Hepatocyte (in vitro differentiated cells): ENCODE measurements around the gene PTPRM. TPM values are rescaled to one million over a fixed set of nuclear protein-coding genes. Genes with fewer than 3 reads are reported as not detected.

Experiments
- DNase-seq: peaks from one replicate; pipeline ENCODE4 v3.0.0-alpha.2; 2016; ENCODE audit warnings: low spot score
- H2AFZ ChIP-seq: fragments of 200-600 bp; sonication (generic); 2 replicates; pipeline ENCODE4 v1.6.0; 2016; ENCODE audit warnings: antibody characterized with exemption, mild to moderate bottlenecking
- H3K27ac ChIP-seq: fragments of 200-600 bp; sonication (generic); 2 replicates; pipeline ENCODE4 v1.5.1; 2016; ENCODE audit warnings: mild to moderate bottlenecking
- H3K27me3 ChIP-seq: fragments of 200-600 bp; sonication (generic); 2 replicates; pipeline ENCODE4 v1.6.1; 2016
- H3K36me3 ChIP-seq: fragments of 200-600 bp; sonication (generic); replicated peaks from 2 replicates; pipeline ENCODE4 v1.5.1; 2016; ENCODE audit warnings: low read depth; ENCODE audit not compliant: insufficient read depth
- H3K4me1 ChIP-seq: fragments of 200-600 bp; sonication (generic); 2 replicates; pipeline ENCODE4 v1.5.1; 2016; ENCODE audit warnings: mild to moderate bottlenecking, moderate library complexity; ENCODE audit not compliant: insufficient read depth
- H3K4me2 ChIP-seq: fragments of 200-600 bp; sonication (generic); 2 replicates; pipeline ENCODE4 v1.6.0; 2016
- H3K4me3 ChIP-seq: fragments of 200-600 bp; sonication (generic); 2 replicates; pipeline ENCODE4 v1.5.1; 2016; ENCODE audit warnings: mild to moderate bottlenecking
- H3K79me2 ChIP-seq: fragments of 200-600 bp; sonication (generic); 2 replicates; pipeline ENCODE4 v1.6.0; 2017; ENCODE audit warnings: mild to moderate bottlenecking
- H3K9me2 ChIP-seq: fragments of 200-600 bp; sonication (generic); replicated peaks from 2 replicates; pipeline ENCODE4 v1.6.0; 2017; ENCODE audit warnings: mild to moderate bottlenecking; ENCODE audit not compliant: insufficient read depth
- H3K9me3 ChIP-seq: fragments of 200-600 bp; sonication (generic); 2 replicates; pipeline ENCODE4 v1.5.1; 2016; ENCODE audit warnings: low read depth, mild to moderate bottlenecking
- H4K20me1 ChIP-seq: fragments of 200-600 bp; sonication (generic); 2 replicates; pipeline ENCODE4 v1.6.0; 2016; ENCODE audit warnings: mild to moderate bottlenecking; ENCODE audit not compliant: insufficient read depth, poor library complexity, severe bottlenecking
- EZH2 ChIP-seq: fragments of 200-600 bp; sonication (generic); IDR thresholded peaks from 2 replicates; pipeline ENCODE4 v1.6.1; 2016; ENCODE audit warnings: antibody characterized with exemption, mild to moderate bottlenecking, borderline replicate concordance
- EZH2phosphoT487 ChIP-seq: fragments of 200-600 bp; sonication (generic); IDR thresholded peaks from one replicate; pipeline ENCODE4 v1.6.1; 2018; ENCODE audit warnings: antibody characterized with exemption, mild to moderate bottlenecking, low read depth, moderate library complexity; ENCODE audit not compliant: unreplicated experiment, severe bottlenecking
- WGBS: methylation state at CpG from one replicate; pipeline ENCODE4 v1.1.6; 2016; ENCODE audit warnings: low lambda C conversion rate; ENCODE audit errors: missing lambda C conversion rate; 5-methylcytosine and 5-hydroxymethylcytosine counted together
- polyA plus RNA-seq: library from polyadenylated mRNA; unstranded; fragments of >200 nt; fragmentation: Nextera tagmentation; extraction: Ambion mirVana; gene quantifications from 2 replicates; pipeline ENCODE4 v1.2.1, GENCODE V29; 2016
- total RNA-seq: library from RNA; depleted of rRNA; stranded (reverse); fragments of >200 nt; gene quantifications from 2 replicates; pipeline ENCODE4 v1.2.3, GENCODE V29; 2014
- TF ChIP-seq, protein P1 (sequence below): fragments of 200-600 bp; sonication (generic); IDR thresholded peaks from 2 replicates; pipeline ENCODE4 v1.5.1; 2016; ENCODE audit warnings: antibody characterized with exemption, mild to moderate bottlenecking; ENCODE audit not compliant: poor library complexity

PTPRM gene
- total and polyA plus RNA-seq, 2 experiments from 2014 or later, result 26.1 to 47.4 TPM

DNA sequence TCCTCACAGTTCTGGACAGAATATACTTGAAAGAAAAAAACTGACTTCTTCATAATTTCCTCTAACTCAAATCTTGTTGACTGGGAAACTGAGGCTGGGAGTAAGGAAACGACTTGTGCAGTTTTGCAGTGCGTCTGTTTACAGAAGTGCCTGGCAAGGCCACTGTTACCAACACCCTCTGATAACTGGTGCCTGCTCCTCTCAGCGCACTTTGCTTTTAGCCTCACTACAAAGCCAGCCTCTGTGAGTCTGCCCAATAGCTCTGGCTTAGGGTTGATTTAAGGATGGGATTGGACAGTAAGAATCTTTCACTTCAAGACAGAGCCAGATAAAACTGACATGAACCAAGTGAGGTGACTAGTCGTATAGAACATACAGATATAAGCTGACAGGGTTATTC is 410.8 kb downstream of the PTPRM start:
- Histone ChIP-seq H3K79me2 (no peaks in the 10 kb centered on the region), H4K20me1 (no peaks in the 10 kb centered on the region), H3K27me3 (no peaks in the 10 kb centered on the region), H3K36me3 (no peaks in the 10 kb centered on the region), H3K27ac (no peak overlapping the region), H3K9me3 (no peaks in the 10 kb centered on the region), H3K4me3 (no peak overlapping the region), H3K9me2 (no peaks in the 10 kb centered on the region), H3K4me2 (no peak overlapping the region), H2AFZ (no peak overlapping the region), H3K4me1 (no peaks in the 10 kb centered on the region)
- DNase-seq, result no peak
- TF ChIP-seq EZH2phosphoT487 (no peak), EZH2 (no peak)
- TF ChIP-seq, protein P1, sequence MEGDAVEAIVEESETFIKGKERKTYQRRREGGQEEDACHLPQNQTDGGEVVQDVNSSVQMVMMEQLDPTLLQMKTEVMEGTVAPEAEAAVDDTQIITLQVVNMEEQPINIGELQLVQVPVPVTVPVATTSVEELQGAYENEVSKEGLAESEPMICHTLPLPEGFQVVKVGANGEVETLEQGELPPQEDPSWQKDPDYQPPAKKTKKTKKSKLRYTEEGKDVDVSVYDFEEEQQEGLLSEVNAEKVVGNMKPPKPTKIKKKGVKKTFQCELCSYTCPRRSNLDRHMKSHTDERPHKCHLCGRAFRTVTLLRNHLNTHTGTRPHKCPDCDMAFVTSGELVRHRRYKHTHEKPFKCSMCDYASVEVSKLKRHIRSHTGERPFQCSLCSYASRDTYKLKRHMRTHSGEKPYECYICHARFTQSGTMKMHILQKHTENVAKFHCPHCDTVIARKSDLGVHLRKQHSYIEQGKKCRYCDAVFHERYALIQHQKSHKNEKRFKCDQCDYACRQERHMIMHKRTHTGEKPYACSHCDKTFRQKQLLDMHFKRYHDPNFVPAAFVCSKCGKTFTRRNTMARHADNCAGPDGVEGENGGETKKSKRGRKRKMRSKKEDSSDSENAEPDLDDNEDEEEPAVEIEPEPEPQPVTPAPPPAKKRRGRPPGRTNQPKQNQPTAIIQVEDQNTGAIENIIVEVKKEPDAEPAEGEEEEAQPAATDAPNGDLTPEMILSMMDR, result no peak
- 70% methylated on average over 4 of the region's 4 CpGs for WGBS

DNA sequence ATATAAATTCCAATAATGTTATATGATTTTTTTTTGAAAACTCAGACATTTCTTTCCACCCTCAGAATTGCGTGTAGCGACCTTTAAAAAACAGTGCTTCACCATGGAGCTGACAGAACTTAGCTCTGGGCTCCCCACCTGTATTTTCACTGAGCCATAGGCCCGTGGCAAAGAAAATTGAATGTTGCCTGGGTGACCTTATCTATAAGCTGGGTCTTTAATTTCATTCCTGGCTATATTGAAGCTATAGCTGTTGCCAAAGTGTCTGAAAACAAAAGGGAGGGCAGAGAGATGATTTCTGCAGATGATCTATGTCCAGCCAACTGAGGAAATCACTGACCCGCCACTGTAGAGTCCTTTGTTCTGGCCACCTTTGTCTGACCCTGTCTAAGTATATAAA is 411.7 kb downstream of the PTPRM start:
- H3K79me2 ChIP-seq, result no peaks in the 10 kb centered on the region
- H3K9me2 ChIP-seq, result no peaks in the 10 kb centered on the region
- H3K36me3 ChIP-seq, result no peaks in the 10 kb centered on the region
- no peak overlapping the region for H2AFZ ChIP-seq
- no peaks in the 10 kb centered on the region for H3K27me3 ChIP-seq
- no peak overlapping the region for H3K4me2 ChIP-seq
- no peaks in the 10 kb centered on the region for H4K20me1 ChIP-seq
- no peak for DNase-seq
- no peak overlapping the region for H3K4me3 ChIP-seq
- H3K27ac ChIP-seq, result no peak overlapping the region
- TF ChIP-seq EZH2, result no peak
- TF ChIP-seq EZH2phosphoT487, result no peak
- TF ChIP-seq, protein P1, result no peak
- no peaks in the 10 kb centered on the region for H3K9me3 ChIP-seq
- no peaks in the 10 kb centered on the region for H3K4me1 ChIP-seq
- WGBS, result 91% methylated on average over 4 of the region's 4 CpGs

DNA sequence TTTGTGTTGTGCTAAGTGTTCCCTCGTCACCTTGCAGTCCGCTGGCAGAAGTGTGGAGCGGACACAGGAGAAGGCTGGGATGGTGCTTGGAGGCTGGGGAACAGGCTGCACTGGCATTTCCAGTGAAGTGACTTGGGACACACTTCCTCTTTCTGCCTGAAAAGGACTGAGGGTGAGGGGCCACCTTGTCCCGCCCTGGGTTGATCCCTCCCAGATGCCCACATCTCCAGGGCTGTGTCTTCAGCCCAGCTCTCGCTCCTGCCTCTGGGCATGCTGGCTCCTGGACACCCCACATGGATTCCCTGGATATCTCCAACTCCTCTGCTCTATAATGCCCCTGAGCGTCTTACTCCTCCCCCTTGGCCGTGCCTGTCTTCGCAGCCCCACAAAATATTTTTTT is 412.6 kb downstream of the PTPRM start:
- Histone ChIP-seq H3K27ac (no peak overlapping the region), H3K4me1 (no peaks in the 10 kb centered on the region), H2AFZ (no peak overlapping the region), H3K36me3 (no peaks in the 10 kb centered on the region), H3K79me2 (no peaks in the 10 kb centered on the region), H3K4me2 (no peak overlapping the region), H3K9me3 (no peaks in the 10 kb centered on the region), H3K4me3 (no peak overlapping the region), H3K27me3 (no peaks in the 10 kb centered on the region), H3K9me2 (no peaks in the 10 kb centered on the region), H4K20me1 (no peaks in the 10 kb centered on the region)
- no peak for DNase-seq
- TF ChIP-seq EZH2phosphoT487, result no peak
- TF ChIP-seq, protein P1, result no peak
- no peak for TF ChIP-seq EZH2
- WGBS, result 94% methylated on average over 8 of the region's 8 CpGs

DNA sequence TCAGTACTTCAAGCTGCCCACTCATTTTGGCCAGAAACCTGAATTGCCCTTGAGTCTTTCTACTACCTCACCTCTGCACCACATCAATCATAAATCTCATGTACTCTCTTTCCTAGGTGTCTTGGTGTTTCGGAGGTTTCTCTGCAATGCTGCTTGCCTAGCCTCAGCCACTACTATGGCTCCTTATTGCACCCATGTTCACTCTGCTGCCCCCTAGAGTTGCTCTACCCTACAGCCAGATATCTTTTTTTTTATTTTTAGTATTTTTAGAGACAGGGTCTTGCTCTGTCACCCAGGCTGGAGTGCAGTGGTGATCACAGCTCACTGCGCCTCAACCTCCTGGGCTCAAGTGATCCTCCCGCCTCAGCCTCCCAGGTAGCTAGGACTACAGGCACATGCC is 413.0 kb downstream of the PTPRM start:
- WGBS, result 91% methylated on average over 3 of the region's 3 CpGs
- Histone ChIP-seq H3K9me2 (no peaks in the 10 kb centered on the region), H3K36me3 (no peaks in the 10 kb centered on the region), H4K20me1 (no peaks in the 10 kb centered on the region), H3K4me1 (no peaks in the 10 kb centered on the region), H3K27ac (no peak overlapping the region), H3K4me3 (no peak overlapping the region), H3K4me2 (no peak overlapping the region), H3K9me3 (no peaks in the 10 kb centered on the region), H2AFZ (no peak overlapping the region), H3K79me2 (no peaks in the 10 kb centered on the region), H3K27me3 (no peaks in the 10 kb centered on the region)
- no peak for DNase-seq
- TF ChIP-seq EZH2phosphoT487 (no peak), EZH2 (no peak)
- TF ChIP-seq, protein P1, result no peak
